WTC11 (cell line): ENCODE results near the gene MED27.

Source experiments
- ATF3 ChIP-seq: sonication (generic); formaldehyde crosslinking; conservative IDR thresholded peaks from 2 replicates; pipeline ENCODE4 v1.8.1; 2022; ENCODE audit warnings: mild to moderate bottlenecking, missing genetic modification reagents
- CTCF ChIP-seq: fragments of 200-600 bp; IDR thresholded peaks from 2 replicates; pipeline ENCODE4 v1.8.0; 2022; ENCODE audit warnings: antibody characterized with exemption
- E2F1 ChIP-seq: sonication (generic); formaldehyde crosslinking; IDR thresholded peaks from 2 replicates; pipeline ENCODE4 v1.8.0; 2022; ENCODE audit warnings: mild to moderate bottlenecking, missing genetic modification reagents
- ESRRA ChIP-seq: sonication (generic); formaldehyde crosslinking; IDR thresholded peaks from 2 replicates; pipeline ENCODE4 v1.8.1; 2022; ENCODE audit warnings: mild to moderate bottlenecking, missing genetic modification reagents, borderline replicate concordance
- ETV6 ChIP-seq: sonication (generic); formaldehyde crosslinking; IDR thresholded peaks from 2 replicates; pipeline ENCODE4 v1.8.1; 2022; ENCODE audit warnings: mild to moderate bottlenecking, missing genetic modification reagents
- MAX ChIP-seq: sonication (generic); formaldehyde crosslinking; IDR thresholded peaks from 2 replicates; pipeline ENCODE4 v1.8.0; 2022; ENCODE audit warnings: mild to moderate bottlenecking, missing genetic modification reagents
- NFATC4 ChIP-seq: fragments of 250-450 bp; sonication (Bioruptor Pico); IDR thresholded peaks from 2 replicates; pipeline ENCODE4 v1.9.0; 2021; ENCODE audit warnings: mild to moderate bottlenecking
- NR2C2 ChIP-seq: sonication (generic); formaldehyde crosslinking; IDR thresholded peaks from 2 replicates; pipeline ENCODE4 v1.8.0; 2022; ENCODE audit warnings: mild to moderate bottlenecking, missing genetic modification reagents
- NR3C1 ChIP-seq: sonication (generic); formaldehyde crosslinking; conservative IDR thresholded peaks from 2 replicates; pipeline ENCODE4 v1.8.1; 2023; ENCODE audit warnings: low read depth, mild to moderate bottlenecking, missing genetic modification reagents
- RELA ChIP-seq: sonication (generic); formaldehyde crosslinking; IDR thresholded peaks from 2 replicates; pipeline ENCODE4 v1.8.1; 2022; ENCODE audit warnings: missing genetic modification reagents, mild to moderate bottlenecking, borderline replicate concordance
- USF2 ChIP-seq: sonication (generic); formaldehyde crosslinking; IDR thresholded peaks from 2 replicates; pipeline ENCODE4 v1.8.1; 2023; ENCODE audit warnings: mild to moderate bottlenecking, missing genetic modification reagents, moderate library complexity
- ZBTB43 ChIP-seq: sonication (generic); formaldehyde crosslinking; IDR thresholded peaks from 2 replicates; pipeline ENCODE4 v1.8.1; 2023; ENCODE audit warnings: mild to moderate bottlenecking, missing genetic modification reagents
- ZNF232 ChIP-seq: sonication (generic); formaldehyde crosslinking; IDR thresholded peaks from 2 replicates; pipeline ENCODE4 v1.8.0; 2022; ENCODE audit warnings: mild to moderate bottlenecking, missing genetic modification reagents
- ZNF423 ChIP-seq: fragments of 250-450 bp; sonication (Bioruptor Pico); IDR thresholded peaks from 2 replicates; pipeline ENCODE4 v2.1.2; 2022; ENCODE audit warnings: mild to moderate bottlenecking, moderate library complexity

GRCh38 chr9:131840751-131841702 lies 238.6 kb downstream of the MED27 start:
- TF ChIP-seq ETV6 (no peak), CTCF (no peak), NR3C1 (CRISPR knock-in tag) (no peak), MAX (CRISPR knock-in tag) (no peak), ESRRA (no peak), E2F1 (CRISPR knock-in tag) (no peak), ZNF232 (CRISPR knock-in tag) (no peak), RELA (CRISPR knock-in tag) (no peak), ZNF423 (CRISPR knock-in tag) (no peak), NFATC4 (CRISPR knock-in tag) (no peak), USF2 (CRISPR knock-in tag) (no peak), ATF3 (CRISPR knock-in tag) (no peak), ZBTB43 (CRISPR knock-in tag) (no peak), NR2C2 (CRISPR knock-in tag) (no peak)
